ENCODE measurements around the gene CDC42BPA.

DNA sequence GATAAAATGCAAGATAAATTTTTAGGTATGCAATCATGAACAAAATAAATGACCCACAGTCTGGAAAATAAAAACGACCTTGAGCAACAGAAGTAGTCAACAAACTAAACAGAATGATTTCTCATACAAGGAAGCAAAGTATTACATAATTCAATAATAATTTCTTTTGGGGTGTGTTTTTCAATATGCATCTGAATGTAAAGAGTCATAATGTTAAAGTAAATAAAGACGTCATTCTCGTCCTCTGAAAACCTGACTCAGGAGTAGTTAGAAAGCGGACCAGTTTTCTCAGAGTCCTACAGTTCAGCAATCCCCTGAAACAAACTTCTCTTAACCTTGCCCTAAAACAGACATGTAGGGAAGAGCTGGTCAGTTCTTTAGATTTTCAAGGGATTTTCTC is 18.6 kb downstream of the CDC42BPA start:
- TF ChIP-seq TAF1 (IDR thresholded peaks at IDR 0.05; ENCODE audit: borderline replicate concordance, low read depth, low read length) (no peak), POLR2A (IDR thresholded peaks at IDR 0.05; ENCODE audit: low read depth, low read length) (no peak), POLR2AphosphoS5 (IDR thresholded peaks at IDR 0.05; ENCODE audit: low read depth, low read length) (no peak)

Measured in GM12892 (cell line).